Neural cell (in vitro differentiated cells): ENCODE measurements around the gene TCF4. TPM values are rescaled to one million over a fixed set of nuclear protein-coding genes. Genes with fewer than 3 reads are reported as not detected.

Experiments
- H2AFZ ChIP-seq: fragments of 200-600, 300-800 bp; sonication (generic), shearing (Covaris generic); 2 replicates; pipeline ENCODE4 v1.6.0; 2014; ENCODE audit warnings: low read depth, mild to moderate bottlenecking, antibody characterized with exemption, low read length, moderate library complexity
- H3F3A ChIP-seq: fragments of 200-600 bp; shearing (Covaris generic); 2 replicates; pipeline ENCODE4 v1.6.1; 2016; ENCODE audit warnings: mild to moderate bottlenecking, moderate library complexity, mixed read lengths, antibody characterized with exemption, low read length; ENCODE audit not compliant: insufficient read depth, poor library complexity, severe bottlenecking
- H3K27ac ChIP-seq: fragments of 200-600, 300-800 bp; sonication (generic), shearing (Covaris generic); 2 replicates; pipeline ENCODE4 v1.5.1; 2014; ENCODE audit warnings: mild to moderate bottlenecking, low read length, moderate library complexity
- H3K27me3 ChIP-seq: fragments of 300-800, 200-600 bp; sonication (generic), shearing (Covaris generic); 2 replicates; pipeline ENCODE4 v1.6.0; 2014; ENCODE audit warnings: mild to moderate bottlenecking, low read depth, low read length, moderate library complexity; ENCODE audit not compliant: insufficient read depth
- H3K36me3 ChIP-seq: fragments of 300-800, 200-600 bp; sonication (generic), shearing (Covaris generic); 2 replicates; pipeline ENCODE4 v1.5.1; 2014; ENCODE audit warnings: mild to moderate bottlenecking, antibody characterized with exemption, low read length, moderate library complexity; ENCODE audit not compliant: insufficient read depth
- H3K4me2 ChIP-seq: fragments of 300-800, 200-600 bp; sonication (generic), shearing (Covaris generic); 2 replicates; pipeline ENCODE4 v1.6.0; 2014; ENCODE audit warnings: mild to moderate bottlenecking, low read length
- H3K4me3 ChIP-seq: fragments of 300-800, 200-600 bp; sonication (generic), shearing (Covaris generic); 2 replicates; pipeline ENCODE4 v1.5.1; 2014; ENCODE audit warnings: mild to moderate bottlenecking, low read length, moderate library complexity
- H3K79me2 ChIP-seq: fragments of 200-600 bp; shearing (Covaris generic); replicated peaks from 2 replicates; pipeline ENCODE4 v1.6.0; 2014; ENCODE audit warnings: mild to moderate bottlenecking, low read length, moderate library complexity; ENCODE audit not compliant: insufficient read depth
- H3K9ac ChIP-seq: fragments of 300-800, 200-600 bp; sonication (generic), shearing (Covaris generic); 2 replicates; pipeline ENCODE4 v1.6.1; 2016; ENCODE audit warnings: mild to moderate bottlenecking, low read length, mixed read lengths
- H3K9me2 ChIP-seq: fragments of 200-600 bp; shearing (Covaris generic); 2 replicates; pipeline ENCODE4 v1.6.1; 2016; ENCODE audit warnings: mild to moderate bottlenecking, low read length, mixed read lengths; ENCODE audit not compliant: insufficient read depth
- H3K9me3 ChIP-seq: fragments of 200-600, 300-800 bp; sonication (generic), shearing (Covaris generic); 2 replicates; pipeline ENCODE4 v1.6.1; 2016; ENCODE audit warnings: mild to moderate bottlenecking, mixed run types, low read length, moderate library complexity, mixed read lengths
- H4K20me1 ChIP-seq: fragments of 200-600 bp; shearing (Covaris generic); 2 replicates; pipeline ENCODE4 v1.6.1; 2016; ENCODE audit warnings: mild to moderate bottlenecking, mixed run types; ENCODE audit not compliant: insufficient read depth
- CTCF ChIP-seq: fragments of 450-650 bp; IDR thresholded peaks from 2 replicates; pipeline ENCODE4 v1.5.1; 2014; ENCODE audit warnings: antibody characterized with exemption, mild to moderate bottlenecking, moderate library complexity; ENCODE audit not compliant: poor library complexity, severe bottlenecking
- EP300 ChIP-seq: fragments of 450-650 bp; conservative IDR thresholded peaks from 2 replicates; pipeline ENCODE4 v1.6.1; 2014; ENCODE audit warnings: antibody characterized with exemption, mild to moderate bottlenecking, moderate library complexity; ENCODE audit not compliant: poor library complexity, severe bottlenecking
- EZH2 ChIP-seq: fragments of 200-600, 300-800 bp; shearing (Covaris generic), sonication (generic); IDR thresholded peaks from 2 replicates; pipeline ENCODE4 v1.6.1; 2014; ENCODE audit warnings: antibody characterized with exemption, low read length, borderline replicate concordance, mild to moderate bottlenecking; ENCODE audit not compliant: insufficient read depth, poor library complexity, severe bottlenecking
- MXI1 ChIP-seq: fragments of 450-650 bp; conservative IDR thresholded peaks from 2 replicates; pipeline ENCODE4 v1.6.1; 2014; ENCODE audit warnings: antibody characterized with exemption, mild to moderate bottlenecking; ENCODE audit not compliant: poor library complexity, severe bottlenecking
- POLR2AphosphoS5 ChIP-seq: IDR thresholded peaks from 2 replicates; pipeline ENCODE4 v1.6.1; 2012
- RAD21 ChIP-seq: fragments of 450-650 bp; conservative IDR thresholded peaks from 2 replicates; pipeline ENCODE4 v1.6.1; 2014; ENCODE audit warnings: antibody characterized with exemption, mild to moderate bottlenecking, moderate library complexity
- REST ChIP-seq: IDR thresholded peaks from 2 replicates; pipeline ENCODE4 v1.6.1; 2012; ENCODE audit warnings: borderline replicate concordance
- SMC3 ChIP-seq: fragments of 450-650 bp; conservative IDR thresholded peaks from 2 replicates; pipeline ENCODE4 v1.6.1; 2014; ENCODE audit warnings: antibody characterized with exemption, mild to moderate bottlenecking, moderate library complexity; ENCODE audit not compliant: poor library complexity
- TAF1 ChIP-seq: IDR thresholded peaks from 2 replicates; pipeline ENCODE4 v1.6.1; 2012; ENCODE audit warnings: low read depth
- polyA plus RNA-seq: library from polyadenylated mRNA; depleted of rRNA; stranded (reverse); fragments of >200 nt; gene quantifications from 2 replicates; pipeline ENCODE4 v1.2.3, GENCODE V29; 2014

Gene TCF4
- polyA plus RNA-seq, 1 donor from 2014 or later, result 7.0 TPM

DNA sequence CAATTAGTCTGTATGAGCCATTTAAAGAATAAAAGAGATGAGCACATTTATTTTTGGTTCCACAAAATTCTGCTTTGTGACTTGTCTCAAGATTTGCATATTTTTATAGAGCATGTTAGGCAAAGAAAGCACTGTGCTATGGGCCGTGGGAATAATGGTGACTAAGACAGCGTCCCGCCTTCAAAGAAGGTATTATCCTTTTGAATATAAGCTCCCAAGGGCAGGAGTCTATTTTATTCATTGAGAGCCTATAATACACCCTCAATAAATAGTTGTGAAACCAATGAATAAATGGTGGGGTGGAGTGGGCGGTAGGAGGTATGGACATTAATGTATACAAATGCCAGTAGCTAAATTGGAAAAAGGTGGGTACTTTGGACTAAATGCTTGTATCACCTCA, 20.5 kb upstream of the TCF4 start:
- Histone ChIP-seq H3K9me3 (no peaks in the 10 kb centered on the region), H2AFZ (no peak overlapping the region), H4K20me1 (no peaks in the 10 kb centered on the region), H3K9ac (no peak overlapping the region), H3K27me3 (no peaks in the 10 kb centered on the region), H3K9me2 (no peaks in the 10 kb centered on the region), H3K79me2 (no peaks in the 10 kb centered on the region), H3K4me3 (no peak overlapping the region), H3K36me3 (no peaks in the 10 kb centered on the region), H3K27ac (no peak overlapping the region), H3K4me2 (no peak overlapping the region), H3F3A (no peaks in the 10 kb centered on the region)
- TF ChIP-seq MXI1 (no peak), SMC3 (no peak), EP300 (no peak), REST (no peak), CTCF (no peak), POLR2AphosphoS5 (no peak), TAF1 (no peak), EZH2 (no peak), RAD21 (no peak)

DNA sequence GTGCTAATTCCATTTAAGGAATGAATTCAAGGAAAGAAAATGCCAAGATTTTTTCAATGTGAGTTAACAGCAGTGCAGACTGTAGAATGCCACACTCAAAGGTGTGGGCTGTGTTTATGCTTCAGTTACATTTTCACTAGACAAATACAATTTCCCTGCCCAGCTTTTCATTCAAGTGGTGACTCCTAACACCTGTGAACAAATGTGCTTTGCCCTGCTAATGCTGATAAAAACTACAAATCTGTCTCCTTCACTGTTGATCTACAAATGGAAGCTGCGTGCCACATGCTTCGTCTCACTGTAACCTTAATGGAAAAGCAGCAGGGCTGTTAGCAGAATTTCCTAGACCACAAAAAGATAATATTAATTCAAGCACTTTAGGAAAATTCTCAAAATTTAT, 19.8 kb upstream of the TCF4 start:
- H3K27ac ChIP-seq, result no peak overlapping the region
- H4K20me1 ChIP-seq, result no peaks in the 10 kb centered on the region
- H3K9me2 ChIP-seq, result no peaks in the 10 kb centered on the region
- no peaks in the 10 kb centered on the region for H3K79me2 ChIP-seq
- no peaks in the 10 kb centered on the region for H3K27me3 ChIP-seq
- no peak overlapping the region for H3K4me3 ChIP-seq
- H3K9me3 ChIP-seq, result no peaks in the 10 kb centered on the region
- H2AFZ ChIP-seq, result no peak overlapping the region
- no peak overlapping the region for H3K4me2 ChIP-seq
- TF ChIP-seq CTCF, result no peak
- no peak for TF ChIP-seq REST
- no peaks in the 10 kb centered on the region for H3F3A ChIP-seq
- H3K9ac ChIP-seq, result no peak overlapping the region
- H3K36me3 ChIP-seq, result no peaks in the 10 kb centered on the region
